Measurements from ENCODE around the gene ABR.
"Not testable (repeated sequence)": the region's sequence is repeated elsewhere in the genome, so short reads cannot be mapped to it uniquely, and the experiment has no call there.

Gene ABR

DNA sequence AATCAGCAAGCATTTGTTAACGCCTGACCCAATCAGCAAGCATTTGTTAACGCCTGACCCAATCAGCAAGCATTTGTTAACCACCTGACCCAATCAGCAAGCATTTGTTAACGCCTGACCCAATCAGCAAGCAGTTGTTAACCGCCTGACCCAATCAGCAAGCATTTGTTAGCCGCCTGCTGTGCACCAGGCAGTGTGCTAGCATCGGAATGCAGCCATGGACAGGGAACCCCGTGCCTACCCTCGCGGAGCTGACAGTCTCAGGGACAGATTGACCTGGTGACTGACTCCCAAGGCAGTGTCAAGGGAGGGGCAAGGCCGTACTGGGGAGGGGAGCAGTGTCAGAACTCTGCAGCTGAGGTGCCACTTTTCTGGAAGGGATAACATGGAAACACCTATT is 66.9 kb downstream of the ABR start:
- DNase-seq = no peak

DNA sequence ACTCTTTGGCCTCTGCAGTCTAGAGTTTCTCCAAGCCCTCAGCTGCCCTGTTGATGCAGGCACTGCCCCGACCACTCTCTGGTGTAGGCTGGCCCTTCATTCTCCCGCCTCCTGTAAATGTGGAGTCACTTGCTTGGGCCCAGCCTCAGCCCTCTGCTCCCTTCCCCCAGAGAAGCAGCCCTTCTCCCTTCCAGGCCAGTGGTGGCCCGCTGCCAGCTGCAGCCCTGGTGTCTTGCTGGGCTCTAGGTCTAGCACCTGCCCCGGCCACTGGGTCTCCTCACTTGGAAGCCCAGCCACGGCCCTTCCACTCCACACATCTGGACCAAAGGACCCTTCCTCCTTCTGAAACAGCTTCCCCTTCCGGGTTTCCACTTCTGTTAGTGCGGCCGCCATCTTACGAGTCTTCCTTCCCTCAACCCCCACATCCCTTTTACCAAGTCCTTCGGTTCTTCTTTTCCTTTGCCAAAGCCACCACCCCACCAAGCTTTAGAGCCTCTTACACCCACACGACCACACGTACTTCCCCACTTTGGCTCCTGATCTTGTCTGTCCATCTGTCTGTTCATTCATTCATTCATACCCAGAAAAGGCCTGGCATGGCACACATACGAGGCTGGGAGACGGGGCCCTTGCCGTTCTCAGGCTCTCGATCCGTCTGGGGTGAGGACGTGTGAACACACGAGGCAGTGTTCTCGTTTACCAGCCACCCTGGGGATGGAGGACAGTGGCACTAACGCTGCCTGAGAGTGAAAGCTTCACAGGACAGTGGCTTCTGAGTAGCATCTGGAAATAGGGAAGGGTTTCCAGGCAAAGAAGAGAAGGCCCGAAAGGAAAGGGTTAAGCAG is 68.0 kb downstream of the ABR start:
- DNase-seq = peak; percentile 53

DNA sequence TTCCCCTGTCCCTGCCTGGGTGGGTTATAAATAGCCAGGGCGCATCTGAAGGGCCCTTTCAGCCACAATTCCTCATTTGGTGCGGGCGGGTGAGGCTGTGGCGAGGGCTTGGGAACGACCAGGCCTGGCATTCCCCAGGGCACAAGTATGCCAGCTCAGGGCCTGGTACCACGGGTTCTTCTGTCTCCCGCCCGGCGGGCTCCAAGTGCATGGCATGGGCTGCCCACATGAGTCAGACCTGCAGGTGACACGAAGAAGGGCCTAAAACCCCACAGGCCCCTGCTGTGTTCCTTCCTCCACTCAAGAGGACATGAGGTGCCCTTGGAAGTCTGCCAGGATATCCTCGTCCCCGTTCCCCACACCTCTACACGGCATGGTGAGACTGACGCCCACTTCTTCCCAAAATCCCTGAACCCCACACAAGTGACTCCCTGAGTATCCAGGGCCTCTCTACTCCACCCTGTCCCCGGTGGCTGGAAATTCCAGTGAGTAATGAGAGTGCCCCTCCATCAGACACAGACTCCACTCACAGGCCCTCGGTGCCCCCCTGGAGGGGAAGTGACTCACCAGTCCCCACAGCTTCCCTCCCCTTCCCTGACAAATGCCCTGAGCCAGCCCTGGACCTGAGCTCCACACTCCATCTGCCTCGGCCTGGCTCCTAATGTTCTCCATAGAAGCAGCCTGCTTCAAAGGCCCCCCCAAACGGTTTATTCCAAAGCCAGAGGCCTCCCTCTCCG is 68.8 kb downstream of the ABR start:
- no peak for DNase-seq

DNA sequence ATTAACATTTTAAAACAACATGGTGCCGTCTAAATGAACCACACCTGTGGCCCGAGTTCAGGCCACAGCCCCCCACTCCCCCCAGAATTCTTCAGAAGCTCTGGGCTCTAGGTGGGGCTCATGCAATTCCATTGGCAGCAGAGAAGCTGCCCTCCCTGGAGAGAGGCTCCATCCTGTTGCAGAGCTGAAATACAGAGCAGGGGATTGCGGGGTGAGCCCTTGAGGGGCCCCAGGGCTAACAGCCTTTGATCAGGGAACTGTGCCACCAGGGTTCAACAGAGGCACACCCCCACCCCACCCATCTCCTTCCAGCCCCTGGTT is 69.3 kb downstream of the ABR start:
- no peak for DNase-seq

DNA sequence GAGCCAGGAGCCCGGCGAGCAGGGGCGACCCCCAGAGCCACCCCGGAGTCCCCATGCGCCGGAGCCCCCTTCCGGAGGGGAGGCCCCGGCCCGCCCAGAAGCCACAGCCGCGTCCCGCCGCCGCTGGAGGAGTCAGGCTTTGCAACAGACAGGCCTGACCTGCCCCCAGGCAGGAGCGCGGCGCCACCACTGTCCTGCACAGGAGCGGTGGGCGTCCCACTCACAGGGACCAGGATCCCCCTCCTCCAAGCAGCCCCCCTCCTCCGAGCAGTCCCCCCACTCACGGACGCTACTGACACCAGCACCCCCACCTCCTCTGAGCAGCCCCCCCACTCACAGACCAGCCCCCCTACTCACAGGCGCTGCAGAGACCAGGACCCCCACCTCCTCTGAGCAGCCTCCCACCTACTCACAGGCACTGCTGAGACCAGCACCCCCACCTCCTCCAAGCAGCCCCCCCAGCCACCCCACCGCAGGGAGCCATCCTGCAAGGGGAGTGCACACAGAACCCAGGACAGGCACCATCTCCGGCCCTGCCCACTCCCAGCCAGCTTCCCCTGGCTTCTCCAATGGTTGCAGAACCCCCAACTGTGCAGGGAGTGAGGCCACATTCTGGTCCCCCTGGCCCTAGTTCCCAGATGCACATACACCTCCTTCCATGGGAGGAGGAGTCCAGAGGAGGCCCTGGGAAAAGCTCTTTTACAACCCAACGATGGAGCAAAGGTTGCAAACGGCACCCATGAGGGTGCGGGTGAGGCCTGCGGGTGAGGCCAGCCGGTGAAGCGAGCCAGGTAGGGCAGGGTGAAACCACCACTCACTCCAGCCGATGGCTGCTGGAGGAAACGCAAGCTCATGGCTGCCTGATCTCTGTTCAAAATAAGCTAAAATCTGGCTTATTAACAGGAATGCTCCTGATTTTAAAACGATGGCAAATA is 69.9 kb downstream of the ABR start:
- no peak for DNase-seq

DNA sequence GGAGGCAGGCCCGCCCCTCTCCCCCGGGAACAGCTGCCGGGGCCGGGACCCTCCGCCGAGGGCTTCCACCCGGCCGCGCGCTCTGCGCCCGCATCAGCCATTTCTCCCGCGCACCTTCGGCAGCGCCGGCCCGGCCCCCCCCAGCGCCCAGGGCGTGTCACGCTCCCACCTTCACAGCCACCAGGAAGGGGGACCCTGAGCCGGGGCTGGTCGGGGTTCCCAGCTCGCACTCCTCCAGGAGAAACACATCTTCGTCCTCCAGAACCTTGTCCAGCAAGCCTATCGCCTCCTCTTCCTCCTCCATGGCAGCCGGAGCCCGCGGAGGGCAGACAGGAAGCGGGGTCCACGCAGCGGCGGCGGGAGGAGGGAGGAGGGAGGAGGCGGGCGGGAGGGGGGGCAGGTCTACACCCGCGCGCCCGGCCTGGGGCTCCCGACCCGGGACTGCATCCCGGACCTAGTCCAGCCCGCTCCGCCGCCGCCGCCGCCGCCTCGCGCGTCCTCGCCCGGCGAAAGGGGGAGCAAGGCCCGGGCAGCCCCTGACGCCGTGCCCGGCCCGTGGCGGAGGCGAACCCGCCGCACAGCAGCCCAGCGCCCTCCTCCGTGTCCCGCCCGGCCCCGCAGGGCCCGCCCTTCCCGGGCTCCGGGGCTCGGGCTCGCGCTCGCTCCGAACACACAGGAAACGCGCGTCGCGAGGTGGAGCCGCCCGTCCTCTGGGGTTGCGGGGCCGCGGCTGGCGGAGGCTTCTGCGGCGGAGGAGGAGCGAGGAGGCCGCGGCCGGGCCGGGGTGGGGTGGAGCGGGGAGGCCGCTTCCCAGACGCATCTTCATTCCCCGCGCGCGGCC is 70.8 kb downstream of the ABR start:
- peak; percentile 20 for DNase-seq

DNA sequence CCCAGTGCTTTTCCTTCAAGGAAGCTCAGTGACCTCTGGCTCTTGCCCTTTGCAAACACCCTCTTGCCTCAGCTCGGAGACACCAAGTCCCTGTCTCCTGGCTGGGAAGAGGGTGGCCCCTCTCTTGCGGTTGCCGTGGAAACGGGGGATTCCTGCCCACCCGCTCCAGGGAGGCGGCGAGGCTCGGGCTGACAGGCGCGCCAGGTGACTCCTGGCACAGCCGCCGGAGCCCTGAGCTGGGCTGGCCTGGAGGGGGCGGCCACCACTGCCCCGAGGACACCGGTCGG is 71.4 kb downstream of the ABR start:
- DNase-seq = no peak

DNA sequence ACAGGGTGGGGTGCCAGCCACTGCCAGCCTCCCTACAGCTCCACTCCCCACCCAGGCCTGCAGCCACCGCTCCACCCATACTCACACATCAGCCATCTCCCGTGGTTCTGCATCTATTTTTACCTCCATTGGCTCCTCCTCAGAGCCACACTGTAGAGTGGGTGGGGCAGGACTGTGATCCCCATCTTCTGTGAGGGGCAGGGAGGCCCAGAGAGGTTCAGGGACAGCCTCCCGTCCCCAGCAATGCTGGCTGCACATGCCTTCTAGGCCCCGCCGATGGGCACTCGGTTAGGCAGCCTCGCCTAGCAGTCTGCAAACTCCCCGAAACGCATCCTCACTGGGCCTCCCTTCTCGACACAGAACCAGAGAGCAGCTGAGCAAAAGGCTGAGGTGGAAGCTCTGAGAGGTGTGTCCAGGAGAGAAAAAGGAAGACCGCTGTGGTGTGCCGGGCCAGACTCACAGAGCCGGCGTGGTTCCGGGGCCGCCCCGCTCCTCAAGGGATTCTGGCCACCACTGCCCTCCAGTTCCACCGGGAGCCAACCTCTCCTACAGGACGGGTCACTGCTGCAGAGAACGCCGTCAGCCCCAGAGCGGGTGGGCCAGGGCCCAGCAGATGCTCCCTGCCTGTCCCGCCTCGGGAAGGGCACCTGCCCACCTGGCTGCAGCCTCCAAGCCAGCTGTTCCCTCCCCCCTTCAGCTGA is 71.9 kb downstream of the ABR start:
- DNase-seq = no peak

DNA sequence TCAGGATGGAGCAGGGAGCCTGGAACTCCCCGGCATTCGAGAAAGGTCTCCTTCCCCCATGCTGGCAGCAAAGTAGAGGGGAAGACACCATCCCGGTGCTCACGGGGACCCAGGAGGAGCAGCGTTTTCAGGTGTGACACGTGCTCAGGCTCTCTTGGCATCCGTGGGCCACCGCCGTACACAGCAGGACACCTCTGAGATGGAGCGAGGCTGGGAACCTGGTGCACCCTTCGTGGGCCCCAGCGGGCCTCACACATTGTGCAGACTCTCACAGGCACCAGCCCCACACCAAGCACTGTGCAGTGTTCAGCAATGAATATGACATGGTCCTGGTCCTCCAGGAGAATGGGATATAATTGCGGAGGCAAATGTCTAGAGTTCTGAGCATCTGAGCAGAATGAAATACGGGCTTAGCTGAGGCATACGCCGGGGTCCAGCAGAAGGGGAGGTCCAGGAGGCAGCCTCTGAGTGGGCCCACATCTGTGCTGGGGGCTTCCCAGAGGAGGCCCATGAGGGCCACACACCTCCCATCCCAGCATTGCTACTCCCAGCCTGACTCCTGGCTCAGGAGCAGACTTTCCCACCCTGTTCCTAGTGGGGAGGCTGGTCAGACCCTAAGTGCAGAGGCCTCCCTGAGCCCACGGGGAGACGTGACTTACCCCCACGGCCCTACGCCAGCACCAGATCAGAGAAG is 72.6 kb downstream of the ABR start:
- DNase-seq = no peak

DNA sequence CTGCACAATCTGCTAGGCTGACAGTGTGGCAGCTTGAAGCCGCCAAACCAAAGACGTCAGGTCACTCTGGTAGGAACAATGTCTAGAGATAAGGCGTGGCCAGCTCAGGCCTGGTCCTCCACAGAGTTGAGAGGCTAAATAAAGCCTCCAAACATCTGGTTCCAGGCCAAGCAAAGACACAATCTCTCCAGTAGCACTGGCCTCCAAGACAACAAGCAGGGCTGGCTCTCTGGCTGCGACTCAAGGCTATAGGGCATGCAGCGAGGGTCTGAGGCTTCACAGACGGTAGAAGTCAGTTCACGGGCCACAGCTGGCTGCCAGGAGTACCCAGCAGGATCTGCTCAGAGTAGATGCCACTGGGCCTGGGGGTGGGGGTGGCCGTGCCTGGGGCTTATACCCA is 75.6 kb downstream of the ABR start:
- no peak for DNase-seq

DNA sequence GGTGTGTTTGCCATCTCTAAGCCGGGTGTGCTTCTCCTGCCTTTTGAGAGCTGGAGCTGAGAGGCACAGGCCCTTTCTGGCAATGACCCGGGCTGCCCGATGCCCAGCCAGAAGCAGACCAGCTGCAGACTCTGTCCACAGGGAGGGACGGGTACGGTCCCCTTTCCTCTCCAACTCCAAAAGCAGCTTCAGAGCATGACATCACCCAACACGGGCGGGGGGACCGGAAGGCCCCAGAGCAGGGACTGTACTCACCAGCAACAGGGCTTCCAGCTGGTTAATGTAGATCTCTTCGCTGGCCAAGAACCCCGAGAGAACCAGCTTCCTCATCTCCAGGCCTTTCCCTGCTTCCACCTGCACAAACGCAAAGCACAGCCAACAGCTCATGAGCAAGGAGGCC is 79.4 kb downstream of the ABR start:
- no peak for DNase-seq

DNA sequence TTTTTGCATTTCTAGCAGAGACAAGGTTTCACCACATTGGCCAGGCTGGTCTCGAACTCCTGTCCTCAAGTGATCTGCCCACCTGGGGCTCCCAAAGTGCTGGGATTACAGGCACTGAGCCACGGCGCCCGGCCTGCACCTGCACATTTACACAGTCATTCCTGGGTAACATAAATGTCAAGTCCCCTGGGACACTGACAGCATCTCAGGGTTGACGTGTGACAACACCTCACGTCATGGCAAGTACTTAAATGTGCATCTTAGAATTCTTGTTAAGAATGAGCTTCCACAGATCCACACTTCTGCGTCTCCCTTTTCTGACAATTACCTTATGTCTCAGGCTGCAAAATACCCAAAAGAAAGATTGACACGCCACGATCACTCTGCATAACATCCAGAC is 80.5 kb downstream of the ABR start:
- DNase-seq = no peak

DNA sequence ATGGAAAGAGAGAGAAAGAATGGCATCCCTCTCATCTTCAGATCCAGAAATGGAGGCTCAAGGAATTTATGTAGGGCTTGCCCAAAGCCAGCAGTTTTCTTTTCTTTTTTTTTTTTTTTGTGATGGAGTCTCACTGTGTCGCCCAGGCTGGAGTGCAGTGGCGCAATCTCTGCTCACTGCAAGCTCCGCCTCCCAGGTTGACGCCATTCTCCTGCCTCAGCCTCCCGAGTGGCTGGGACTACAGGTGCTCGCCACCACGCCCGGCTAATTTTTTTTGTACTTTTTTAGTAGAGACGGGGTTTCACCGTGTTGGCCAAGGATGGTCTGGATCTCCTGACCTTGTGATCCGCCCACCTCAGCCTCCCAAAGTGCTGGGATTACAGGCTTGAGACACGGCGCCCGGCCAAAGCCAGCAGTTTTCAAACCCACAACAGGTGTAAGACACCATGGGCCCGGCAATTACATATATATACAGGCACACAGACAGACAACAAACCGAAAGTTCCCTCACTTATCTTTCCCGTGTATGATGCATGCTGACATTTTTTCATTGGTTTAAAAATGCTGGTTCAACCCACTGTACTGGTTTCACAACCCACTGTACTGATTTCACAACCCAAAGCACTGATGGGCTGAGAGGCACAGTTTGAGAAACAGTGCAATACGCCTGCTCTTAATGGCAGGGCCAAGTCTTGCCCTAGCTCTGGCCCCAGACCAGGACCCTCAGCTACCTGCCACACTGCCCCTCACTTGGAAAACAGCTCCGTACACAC is 81.6 kb downstream of the ABR start:
- not testable (repeated sequence) for DNase-seq

DNA sequence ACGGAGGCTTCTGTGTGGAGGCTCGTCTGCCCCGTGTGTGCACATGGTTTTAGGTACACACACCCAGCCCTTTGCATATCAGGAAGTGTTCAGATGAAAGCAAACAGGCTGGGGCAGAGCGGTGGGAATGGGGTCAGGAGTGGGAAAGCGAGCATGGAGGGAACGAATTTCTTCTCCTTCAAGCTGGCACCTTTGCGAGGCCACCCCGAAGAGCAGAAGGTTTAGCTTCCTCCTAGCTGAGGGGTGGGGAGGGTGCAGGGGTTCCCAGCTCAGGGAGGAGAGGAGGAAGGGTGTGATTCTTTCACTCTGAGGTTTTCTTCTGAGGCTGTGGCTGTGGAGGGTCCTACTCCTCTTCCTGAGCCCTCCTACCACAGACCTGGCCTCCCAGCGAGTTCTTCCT is 83.6 kb downstream of the ABR start:
- no peak for DNase-seq

DNA sequence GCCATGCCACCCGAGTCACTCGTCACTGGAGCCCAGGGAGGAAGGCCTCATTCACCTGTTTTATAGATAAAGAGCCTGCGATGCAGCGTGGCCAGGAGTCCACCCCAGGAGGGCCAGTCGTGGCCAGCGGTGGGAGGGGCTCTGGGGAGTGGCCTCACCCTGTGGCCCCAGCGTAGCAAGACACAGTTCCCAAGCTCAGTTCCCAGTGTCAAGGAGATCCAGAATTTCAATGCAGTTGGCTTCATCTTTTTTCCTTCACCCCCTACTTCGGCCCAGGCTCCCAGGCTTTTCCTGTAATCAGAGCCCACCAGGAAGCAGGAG is 84.0 kb downstream of the ABR start:
- DNase-seq = no peak

DNA sequence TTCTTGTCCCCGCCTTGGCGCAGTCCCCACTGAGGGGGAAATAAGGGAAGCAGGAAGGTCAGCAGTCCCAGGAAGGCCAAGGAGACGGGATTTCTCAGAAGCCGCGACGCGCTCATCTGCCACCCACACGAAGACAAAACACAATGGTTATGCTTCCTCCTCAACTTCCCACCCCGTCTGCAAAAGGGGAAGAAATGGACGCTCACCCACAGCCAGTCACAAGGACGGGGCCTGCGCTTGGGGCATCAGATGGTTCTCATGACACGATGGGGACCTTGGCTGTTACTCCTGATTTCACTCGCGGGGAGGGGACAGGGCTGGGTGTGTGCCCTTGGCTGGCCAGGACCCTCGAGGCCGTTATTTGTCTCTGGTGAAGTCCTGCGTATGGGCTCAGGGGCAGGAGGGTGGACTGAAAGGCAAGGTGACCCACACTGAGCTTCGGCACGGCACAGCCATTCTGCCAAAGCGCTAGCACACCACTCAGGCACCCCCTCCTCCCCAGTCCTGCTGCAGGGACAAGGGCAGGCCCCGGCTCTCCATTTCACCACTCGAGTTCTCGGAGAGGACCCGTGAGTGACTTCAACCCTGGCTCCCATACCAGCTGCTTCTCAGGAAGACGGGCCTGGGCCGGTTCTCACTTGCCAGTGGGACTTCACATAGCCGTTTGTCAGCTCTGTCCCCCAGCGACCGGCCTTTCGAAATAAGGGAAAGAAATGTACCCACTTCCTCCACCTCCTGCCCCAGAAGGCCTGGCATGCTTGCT is 84.5 kb downstream of the ABR start:
- DNase-seq = no peak

DNA sequence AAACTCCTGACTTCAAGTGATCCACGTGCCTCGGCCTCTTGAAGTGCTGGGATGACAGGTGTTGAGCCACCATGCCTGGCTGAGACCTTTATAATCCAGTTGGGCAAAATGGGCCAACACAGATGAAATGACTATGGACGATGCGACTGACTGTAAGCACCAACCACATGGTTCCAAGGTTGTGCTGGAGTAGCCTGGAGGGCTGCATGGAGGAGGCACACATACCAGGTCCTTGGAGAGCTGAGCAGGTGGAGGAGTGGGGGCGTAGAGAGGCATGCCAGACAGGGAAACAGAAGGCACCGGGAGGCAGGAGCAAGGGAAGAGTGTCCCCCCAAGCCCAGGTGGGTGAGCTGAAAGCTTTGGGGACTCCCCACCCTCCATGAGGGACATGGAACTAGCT is 85.2 kb downstream of the ABR start:
- DNase-seq = no peak

DNA sequence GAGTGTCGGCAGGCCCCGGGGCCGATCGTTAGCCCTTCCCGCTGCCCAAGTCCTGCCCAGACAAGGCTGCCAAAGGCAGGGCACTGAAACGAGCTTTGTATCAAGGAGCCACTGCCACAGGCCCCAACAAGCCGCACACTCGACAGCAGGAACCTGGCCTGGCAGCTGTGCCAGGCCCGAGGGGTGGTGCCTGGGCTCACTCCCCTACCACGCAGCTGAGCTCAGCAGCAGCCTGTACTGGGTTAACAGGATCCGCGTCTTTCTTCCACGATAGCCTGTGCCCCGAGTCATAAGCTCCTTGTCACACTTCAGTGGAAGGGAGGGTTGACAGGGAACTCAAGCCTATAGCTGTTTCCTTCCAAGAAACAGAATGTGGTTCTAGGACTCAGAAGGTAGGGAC is 87.9 kb downstream of the ABR start:
- no peak for DNase-seq

DNA sequence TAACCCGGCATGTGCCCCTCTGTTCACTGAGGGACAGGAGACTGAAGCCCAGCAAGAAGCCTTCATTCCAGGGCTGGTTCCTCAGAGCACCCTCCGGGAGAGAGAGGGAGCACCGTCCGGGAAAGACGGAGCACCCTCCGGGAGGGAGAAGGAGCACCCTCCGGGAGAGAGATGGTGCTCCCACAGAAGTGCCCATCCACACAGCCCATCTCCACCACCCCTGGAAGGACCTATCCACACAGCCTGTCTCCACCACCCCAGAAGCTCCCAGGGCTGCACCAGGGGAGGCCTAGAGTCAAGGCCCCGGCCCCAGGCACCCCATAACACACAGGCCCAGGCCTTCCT is 88.6 kb downstream of the ABR start:
- no peak for DNase-seq

DNA sequence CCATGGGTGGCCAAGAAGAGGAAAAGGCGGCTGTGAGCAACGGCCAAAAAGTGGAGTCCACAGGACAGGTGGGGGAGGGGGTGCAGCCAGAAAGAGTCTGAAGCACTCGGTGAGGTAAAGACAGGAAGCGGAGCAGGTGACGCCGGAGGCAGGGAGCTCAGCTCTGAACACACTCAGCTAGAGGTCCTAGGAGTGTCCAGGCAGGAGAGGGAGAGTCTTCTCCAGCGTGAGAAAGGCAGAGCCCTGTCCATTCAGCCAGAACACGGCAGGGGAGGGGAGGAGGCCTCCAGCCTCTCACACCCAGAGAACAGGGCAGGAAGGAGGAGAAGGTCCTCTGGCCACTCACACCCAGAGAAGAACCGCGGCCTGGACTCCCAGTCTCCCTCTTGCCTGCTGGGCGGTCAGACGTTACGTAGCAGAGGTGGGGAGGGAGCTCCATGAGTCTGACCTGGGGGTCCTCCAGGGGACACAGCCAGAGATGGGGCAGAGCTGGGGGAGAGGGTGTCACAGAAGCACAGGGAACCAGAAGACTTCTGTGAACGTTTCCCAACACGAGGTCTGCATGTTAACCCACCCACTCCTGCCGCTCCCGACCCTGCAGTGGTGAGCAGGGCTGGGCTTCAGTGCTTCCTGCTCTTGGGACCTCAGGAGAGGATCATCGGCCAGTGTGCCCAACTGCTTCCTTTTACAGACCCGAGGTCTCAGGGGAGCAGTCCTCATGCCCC is 89.2 kb downstream of the ABR start:
- peak; percentile 54 for DNase-seq
